ENCODE data around the gene MYRIP. TPM values are rescaled to one million over a fixed set of nuclear protein-coding genes. Genes with fewer than 3 reads are reported as not detected.

MYRIP gene
- polyA plus RNA-seq, 1 experiment = not detected

GRCh38 chr3:39900462-39901002 lies 91.1 kb downstream of the MYRIP start:
- TF ChIP-seq, protein P1, sequence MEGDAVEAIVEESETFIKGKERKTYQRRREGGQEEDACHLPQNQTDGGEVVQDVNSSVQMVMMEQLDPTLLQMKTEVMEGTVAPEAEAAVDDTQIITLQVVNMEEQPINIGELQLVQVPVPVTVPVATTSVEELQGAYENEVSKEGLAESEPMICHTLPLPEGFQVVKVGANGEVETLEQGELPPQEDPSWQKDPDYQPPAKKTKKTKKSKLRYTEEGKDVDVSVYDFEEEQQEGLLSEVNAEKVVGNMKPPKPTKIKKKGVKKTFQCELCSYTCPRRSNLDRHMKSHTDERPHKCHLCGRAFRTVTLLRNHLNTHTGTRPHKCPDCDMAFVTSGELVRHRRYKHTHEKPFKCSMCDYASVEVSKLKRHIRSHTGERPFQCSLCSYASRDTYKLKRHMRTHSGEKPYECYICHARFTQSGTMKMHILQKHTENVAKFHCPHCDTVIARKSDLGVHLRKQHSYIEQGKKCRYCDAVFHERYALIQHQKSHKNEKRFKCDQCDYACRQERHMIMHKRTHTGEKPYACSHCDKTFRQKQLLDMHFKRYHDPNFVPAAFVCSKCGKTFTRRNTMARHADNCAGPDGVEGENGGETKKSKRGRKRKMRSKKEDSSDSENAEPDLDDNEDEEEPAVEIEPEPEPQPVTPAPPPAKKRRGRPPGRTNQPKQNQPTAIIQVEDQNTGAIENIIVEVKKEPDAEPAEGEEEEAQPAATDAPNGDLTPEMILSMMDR (IDR thresholded peaks at IDR 0.05; ENCODE audit: low read depth, low read length) = no peak
- ChIA-PET POLR2A (no interaction called here), CTCF (no interaction called here)
- Histone ChIP-seq H3K9me3 (ENCODE audit: control insufficient read depth, insufficient read depth, low read length) (peaks cover 5% of the 10 kb centered on the region; the same call in 1 of the 2 replicates), H3K27me3 (ENCODE audit: control insufficient read depth, insufficient read depth, low read length) (no peaks in the 10 kb centered on the region), H3K27ac (ENCODE audit: low read depth, low read length) (no peak overlapping the region), H3K4me3 (ENCODE audit: low read depth, low read length) (no peak overlapping the region)
- no peak for DNase-seq (ENCODE audit: low read depth, low spot score)

GRCh38 chr3:39903253-39903652 lies 93.8 kb downstream of the MYRIP start:
- no peaks in the 10 kb centered on the region for H3K27me3 ChIP-seq (ENCODE audit: control insufficient read depth, insufficient read depth, low read length)
- TF ChIP-seq, protein P1 (IDR thresholded peaks at IDR 0.05; ENCODE audit: low read depth, low read length) = no peak
- H3K4me3 ChIP-seq (ENCODE audit: low read depth, low read length) = no peak overlapping the region
- DNase-seq (ENCODE audit: low read depth, low spot score) = no peak
- H3K27ac ChIP-seq (ENCODE audit: low read depth, low read length) = no peak overlapping the region
- H3K9me3 ChIP-seq (ENCODE audit: control insufficient read depth, insufficient read depth, low read length) = peaks cover 8% of the 10 kb centered on the region; the same call in 1 of the 2 replicates
- ChIA-PET CTCF (no interaction called here), POLR2A (no interaction called here)

- DNase-seq (ENCODE audit: low read depth, low spot score) = no peak
- POLR2A ChIA-PET = no interaction called here
- Histone ChIP-seq H3K27ac (ENCODE audit: low read depth, low read length) (no peak overlapping the region), H3K27me3 (ENCODE audit: control insufficient read depth, insufficient read depth, low read length) (no peaks in the 10 kb centered on the region), H3K9me3 (ENCODE audit: control insufficient read depth, insufficient read depth, low read length) (peaks cover 11% of the 10 kb centered on the region; the same call in 1 of the 2 replicates), H3K4me3 (ENCODE audit: low read depth, low read length) (no peak overlapping the region)
- CTCF ChIA-PET = no interaction called here
- TF ChIP-seq, protein P1 (IDR thresholded peaks at IDR 0.05; ENCODE audit: low read depth, low read length) = no peak
Measured at GRCh38 chr3:39905788-39906187, 96.4 kb downstream of the MYRIP start.

DNA sequence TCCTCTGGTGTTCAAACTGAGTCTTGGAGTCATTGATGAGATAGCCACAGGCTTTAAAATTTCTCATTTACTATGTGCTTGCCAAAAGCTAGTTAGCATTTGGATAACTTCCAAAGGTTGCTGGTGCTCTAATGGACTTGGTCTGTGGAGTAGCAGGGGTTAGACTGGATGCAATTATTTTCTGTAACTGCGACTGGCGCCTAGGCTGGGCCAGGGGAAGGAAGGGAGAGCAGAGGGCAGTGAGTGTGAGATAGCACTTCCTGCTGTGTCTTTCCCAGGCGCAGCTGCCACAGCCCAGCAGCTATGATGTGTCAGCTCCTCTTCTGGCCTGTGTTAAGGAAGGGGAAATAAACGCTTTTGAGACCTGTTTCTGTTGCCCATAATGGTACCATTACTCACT lies 98.6 kb downstream of the MYRIP start:
- no peak overlapping the region for H3K27ac ChIP-seq (ENCODE audit: low read depth, low read length)
- no peak overlapping the region for H3K4me3 ChIP-seq (ENCODE audit: low read depth, low read length)
- ChIA-PET CTCF (no interaction called here), POLR2A (no interaction called here)
- no peaks in the 10 kb centered on the region for H3K27me3 ChIP-seq (ENCODE audit: control insufficient read depth, insufficient read depth, low read length)
- peaks cover 11% of the 10 kb centered on the region; the same call in 1 of the 2 replicates for H3K9me3 ChIP-seq (ENCODE audit: control insufficient read depth, insufficient read depth, low read length)
- TF ChIP-seq, protein P1 (IDR thresholded peaks at IDR 0.05; ENCODE audit: low read depth, low read length) = no peak
- no peak for DNase-seq (ENCODE audit: low read depth, low spot score)

DNA sequence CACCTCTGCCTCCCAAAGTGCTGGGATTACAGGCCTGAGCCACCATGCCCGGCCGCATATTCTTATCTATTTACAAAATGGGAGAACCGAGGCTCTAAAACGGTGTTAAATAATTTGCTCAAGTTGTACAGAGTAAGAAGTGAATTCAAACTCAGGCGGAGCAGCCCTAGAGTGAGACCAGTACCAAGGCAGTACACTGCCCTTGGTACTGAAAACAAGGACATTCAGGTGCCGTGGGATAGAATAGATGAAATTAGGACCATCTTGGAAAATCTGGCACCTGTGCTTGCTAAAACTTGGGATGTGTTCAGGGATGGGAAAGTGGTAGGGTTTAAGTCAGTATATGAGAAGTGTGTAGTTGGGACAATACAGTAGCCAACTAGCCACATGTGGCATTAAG lies 100.7 kb downstream of the MYRIP start:
- Histone ChIP-seq H3K4me3 (ENCODE audit: low read depth, low read length) (no peak overlapping the region), H3K27me3 (ENCODE audit: control insufficient read depth, insufficient read depth, low read length) (no peaks in the 10 kb centered on the region), H3K27ac (ENCODE audit: low read depth, low read length) (no peak overlapping the region), H3K9me3 (ENCODE audit: control insufficient read depth, insufficient read depth, low read length) (peaks cover 9% of the 10 kb centered on the region; the same call in 1 of the 2 replicates)
- TF ChIP-seq, protein P1 (IDR thresholded peaks at IDR 0.05; ENCODE audit: low read depth, low read length) = no peak
- POLR2A ChIA-PET = no interaction called here
- CTCF ChIA-PET = interaction anchor here (0.6 kb wide), 1 partner anchor 31 kb away, joined by 5 read pairs; no protein-coding TSS in a partner anchor
- DNase-seq (ENCODE audit: low read depth, low spot score) = no peak
